ENCODE data around the gene SFI1. TPM values are rescaled to one million over a fixed set of nuclear protein-coding genes. Genes with fewer than 3 reads are reported as not detected.

SFI1 gene
- total and polyA plus RNA-seq, 2 of the 8 experiments (the other 6 are each of a cell fraction or from before 2014, with no cell fraction given): 10.4 to 30.1 TPM

- Histone ChIP-seq H2BK12ac (ENCODE audit: low read depth, low read length) (no peak overlapping the region), H3K56ac (replicated peaks; ENCODE audit: insufficient read length, low read depth, low read length) (no peak overlapping the region), H3K4me2 (ENCODE audit: insufficient read depth in 1 of 2, low read depth in 2 of 2, low read length in 2 of 2) (no peak overlapping the region), H3K36me3 (ENCODE audit: control insufficient read depth in 2 of 4, insufficient read depth in 4 of 4, low read length in 3 of 4) (peaks cover 2 to 27% (median 13%) of the 10 kb centered on the region in 4 experiments; a peak in 7 of 8 replicates), H3K23ac (ENCODE audit: insufficient read length) (no peak overlapping the region), H3K27me3 (replicated peaks in 1 of 4; ENCODE audit: control insufficient read depth in 3 of 4, extremely low read depth in 1 of 4, insufficient read depth in 3 of 4, low read length in 3 of 4) (no peaks in the 10 kb centered on the region), H3K79me1 (ENCODE audit: low read depth, low read length) (peaks cover 12% of the 10 kb centered on the region), H2BK15ac (ENCODE audit: low read length) (no peak overlapping the region), H3K9me3 (ENCODE audit: insufficient read depth in 2 of 2, low read depth in 1 of 2, low read length in 1 of 2) (no peaks in the 10 kb centered on the region), H4K91ac (replicated peaks; ENCODE audit: insufficient read length, low read length) (no peak overlapping the region), H4K5ac (ENCODE audit: insufficient read length, low read depth, low read length) (no peak overlapping the region), H3K79me2 (ENCODE audit: control insufficient read depth in 1 of 2, insufficient read depth in 2 of 2, low read length in 2 of 2) (peaks cover 0 to 27% of the 10 kb centered on the region in 2 experiments; a peak in 1 of 4 replicates), H3K27ac (ENCODE audit: low read depth, low read length) (no peak overlapping the region), H3K14ac (ENCODE audit: insufficient read length) (no peak overlapping the region), H2BK5ac (ENCODE audit: low read depth, low read length) (no peak overlapping the region; the same call in 1 of the 2 replicates), H2AK5ac (ENCODE audit: low read depth, low read length) (no peak overlapping the region), H3K4me3 (ENCODE audit: extremely low read depth in 1 of 4, insufficient read depth in 2 of 4, low read depth in 3 of 4, low read length in 4 of 4) (no peak overlapping the region), H2AFZ (ENCODE audit: low read length) (no peak overlapping the region), H3K9ac (replicated peaks in 1 of 4; ENCODE audit: extremely low read depth in 1 of 4, low read depth in 3 of 4, low read length in 3 of 4) (no peak overlapping the region), H3K23me2 (ENCODE audit: low read depth, low read length) (no peaks in the 10 kb centered on the region; the same call in 1 of the 2 replicates), H3K4me1 (replicated peaks in 1 of 4; ENCODE audit: control insufficient read depth in 3 of 4, insufficient read depth in 4 of 4, low read length in 3 of 4) (peaks cover 1 to 23% (median 16%) of the 10 kb centered on the region in 4 experiments), H2BK120ac (replicated peaks; ENCODE audit: low read depth, low read length) (no peak overlapping the region), H4K20me1 (replicated peaks in 1 of 2; ENCODE audit: control insufficient read depth in 1 of 2, insufficient read depth in 2 of 2, low read length in 2 of 2) (peaks cover 10 to 24% of the 10 kb centered on the region in 2 experiments), H4K8ac (ENCODE audit: extremely low read depth, insufficient read depth, low read length) (no peak overlapping the region; the same call in 1 of the 2 replicates), H3K4ac (replicated peaks; ENCODE audit: insufficient read length, low read depth, low read length) (no peak overlapping the region), H3K18ac (ENCODE audit: extremely low read depth, low read length) (no peak overlapping the region), H2BK20ac (ENCODE audit: low read length) (no peak overlapping the region)
- ChIA-PET POLR2A (ENCODE audit: partially characterized antibody) (interaction anchor here (1.5 to 3.9 kb wide), 2 partner anchors 10 to 12 kb away, joined by 5 to 17 read pairs; no protein-coding TSS in a partner anchor), CTCF (ENCODE audit: partially characterized antibody) (interaction anchor here (1.0 to 1.9 kb wide), 5 partner anchors 8 to 18 kb away, joined by 3 to 12 read pairs (median 5); no protein-coding TSS in a partner anchor)
- FAIRE-seq (no peak), DNase-seq (ENCODE audit: low read depth in 1 of 2, low spot score in 2 of 2) (no peak)
- WGBS, 2 experiments (ENCODE audit: extremely low coverage in 1 of 2, insufficient coverage in 1 of 2, insufficient read length in 1 of 2, insufficient replicate concordance in 2 of 2, low coverage in 1 of 2, low lambda C conversion rate in 2 of 2, missing lambda C conversion rate in 1 of 2): 96% methylated on average over 19 of the region's 20 CpGs; no CpG with 5 or more reads in 1 of the 2 experiments
- TF ChIP-seq CREB1 (IDR thresholded peaks at IDR 0.05): no peak
- TF ChIP-seq CBX5 (IDR thresholded peaks at IDR 0.05; ENCODE audit: low read depth, low read length): no peak
- TF ChIP-seq RAD21 (IDR thresholded peaks at IDR 0.05 in 1 of 2, conservative IDR thresholded peaks at IDR 0.05 in 1 of 2; ENCODE audit: low read depth in 2 of 2, low read length in 2 of 2): no peak
- TF ChIP-seq BRCA1 (IDR thresholded peaks at IDR 0.05; ENCODE audit: low read depth, low read length): no peak
- no peak for TF ChIP-seq KDM4A (IDR thresholded peaks at IDR 0.05; ENCODE audit: low read depth, low read length, severe bottlenecking)
- TF ChIP-seq E2F6 (IDR thresholded peaks at IDR 0.05): no peak
- no peak for TF ChIP-seq HDAC6 (IDR thresholded peaks at IDR 0.05; ENCODE audit: low read depth, low read length)
- no peak for TF ChIP-seq HDAC2 (IDR thresholded peaks at IDR 0.05; ENCODE audit: borderline replicate concordance in 1 of 2, low read depth in 2 of 2, low read length in 2 of 2)
- no peak for TF ChIP-seq MAX (IDR thresholded peaks at IDR 0.05)
- no peak for TF ChIP-seq POLR2AphosphoS5 (IDR thresholded peaks at IDR 0.05; ENCODE audit: low read depth, low read length)
- no peak for TF ChIP-seq TEAD4 (IDR thresholded peaks at IDR 0.05; ENCODE audit: low read depth, low read length)
Observed at GRCh38 chr22:31620756-31621480, 124.6 kb downstream of the SFI1 start.
